HFFc6 (cell line): Measurements from ENCODE around the gene RAB3D. TPM values are rescaled to one million over a fixed set of nuclear protein-coding genes. Genes with fewer than 3 reads are reported as not detected.

Experiments
- DNase-seq: peaks from one replicate; pipeline ENCODE4 v3.0.0-alpha.2; 2018
- H3K27ac Mint-ChIP-seq: 2 replicates; pipeline ENCODE4 v1.8.0; 2020; ENCODE audit warnings: mild to moderate bottlenecking, mixed read lengths
- H3K27me3 Mint-ChIP-seq: 2 replicates; pipeline ENCODE4 v1.8.0; 2021; ENCODE audit warnings: mild to moderate bottlenecking, moderate library complexity, mixed read lengths; ENCODE audit not compliant: insufficient read depth
- H3K36me3 Mint-ChIP-seq: 2 replicates; pipeline ENCODE4 v1.8.0; 2021; ENCODE audit warnings: low read depth, mixed read lengths
- H3K4me1 Mint-ChIP-seq: 2 replicates; pipeline ENCODE4 v1.8.0; 2020; ENCODE audit warnings: low read depth, mixed read lengths
- H3K4me3 Mint-ChIP-seq: 2 replicates; pipeline ENCODE4 v1.8.0; 2020; ENCODE audit warnings: mild to moderate bottlenecking, moderate library complexity, mixed read lengths
- H3K9me3 Mint-ChIP-seq: 2 replicates; pipeline ENCODE4 v1.8.0; 2020; ENCODE audit warnings: mild to moderate bottlenecking, mixed read lengths
- CTCF ChIP-seq: fragments of 200-600 bp; sonication (generic); IDR thresholded peaks from 2 replicates; pipeline ENCODE4 v1.5.0; 2021; ENCODE audit warnings: antibody characterized with exemption, mild to moderate bottlenecking
- total RNA-seq, 6 experiments: library from RNA; stranded (reverse); fragmentation: NEBNext Ultra II Directional; extraction: Animal tissue kit (Norgen Biotek cat#: 25700); gene quantifications; 2 replicates in 1 of 6; 3 replicates in 5 of 6; pipeline ENCODE4 v1.2.3, GENCODE V29; 2021

The RAB3D gene
- total RNA-seq, 6 experiments from 2014 or later, result 6.7 to 11.1 (median 8.7) TPM

GRCh38 chr19:11300811-11301120 lies 38.7 kb downstream of the RAB3D start:
- Mint-ChIP-seq H3K4me3 (no peak overlapping the region), H3K4me1 (peaks cover 6% of the 10 kb centered on the region; the same call in 1 of the 2 replicates), H3K27ac (no peak overlapping the region), H3K27me3 (peaks cover 24% of the 10 kb centered on the region), H3K36me3 (no peaks in the 10 kb centered on the region), H3K9me3 (no peaks in the 10 kb centered on the region)
- no peak for TF ChIP-seq CTCF
- no peak for DNase-seq

- Mint-ChIP-seq H3K9me3 (no peaks in the 10 kb centered on the region), H3K36me3 (no peaks in the 10 kb centered on the region), H3K27me3 (peaks cover 24% of the 10 kb centered on the region), H3K27ac (no peak overlapping the region), H3K4me3 (no peak overlapping the region), H3K4me1 (peaks cover 6% of the 10 kb centered on the region; the same call in 1 of the 2 replicates)
- DNase-seq, result no peak
- no peak for TF ChIP-seq CTCF
These were observed 39.3 kb downstream of the RAB3D start for GRCh38 chr19:11299946-11300810.

- Mint-ChIP-seq H3K9me3 (no peaks in the 10 kb centered on the region), H3K27me3 (peaks cover 14% of the 10 kb centered on the region), H3K36me3 (no peaks in the 10 kb centered on the region), H3K4me3 (no peak overlapping the region), H3K27ac (no peak overlapping the region), H3K4me1 (peaks cover 18% of the 10 kb centered on the region)
- TF ChIP-seq CTCF, result no peak
- no peak for DNase-seq
These were observed 43.2 kb downstream of the RAB3D start for GRCh38 chr19:11296264-11296663.

- no peaks in the 10 kb centered on the region for H3K36me3 Mint-ChIP-seq
- peak; percentile 18; the same call in 1 of the 2 replicates for TF ChIP-seq CTCF
- H3K4me1 Mint-ChIP-seq, result peaks cover 18% of the 10 kb centered on the region
- H3K27me3 Mint-ChIP-seq, result peaks cover 11% of the 10 kb centered on the region
- H3K9me3 Mint-ChIP-seq, result no peaks in the 10 kb centered on the region
- DNase-seq, result no peak
- H3K4me3 Mint-ChIP-seq, result no peak within 1 kb of the TSS; the same call in 1 of the 2 replicates
- H3K27ac Mint-ChIP-seq, result no peak within 1 kb of the TSS
These were observed 43.7 kb downstream of the RAB3D start, which contains the start of gene TSPAN16 for GRCh38 chr19:11295665-11296245. Gene TSPAN16, plus strand, starts transcription at chr19:11296160. Its CDS starts 138 bp downstream, at chr19:11296298.

- Mint-ChIP-seq H3K4me3 (no peak overlapping the region; the same call in 1 of the 2 replicates), H3K36me3 (no peaks in the 10 kb centered on the region)
- TF ChIP-seq CTCF, result no peak
These were observed 44.3 kb downstream of the RAB3D start for GRCh38 chr19:11295180-11295579.

More at GRCh38 chr19:11295180-11295579, 44.3 kb downstream of the RAB3D start:
- H3K27me3 Mint-ChIP-seq, result peaks cover 11% of the 10 kb centered on the region
- no peaks in the 10 kb centered on the region for H3K9me3 Mint-ChIP-seq
- no peak for DNase-seq
- H3K27ac Mint-ChIP-seq, result no peak overlapping the region
- peaks cover 18% of the 10 kb centered on the region for H3K4me1 Mint-ChIP-seq
